Keratinocyte (primary cell): Measurements from ENCODE around the gene LPA. TPM values are rescaled to one million over a fixed set of nuclear protein-coding genes. Genes with fewer than 3 reads are reported as not detected.

ENCODE experiments used
- DNase-seq: peaks from one replicate; pipeline ENCODE4 v3.0.0-alpha.2; 2011; ENCODE audit warnings: low read depth, missing footprints, low spot score
- FAIRE-seq: peaks from 2 replicates; lab custom pipeline; 2011; peaks lifted over from hg19 to GRCh38; lab: Jason Lieb, UNC
- H2AFZ ChIP-seq: 2 replicates; pipeline ENCODE4 v1.6.0; 2012; ENCODE audit warnings: low read length, control low read depth, inconsistent platforms; ENCODE audit not compliant: control insufficient read depth
- H3K27ac ChIP-seq: 2 replicates; pipeline ENCODE4 v1.5.1; 2011; ENCODE audit warnings: low read length; ENCODE audit not compliant: control insufficient read depth, insufficient read depth
- H3K27me3 ChIP-seq: 3 replicates; pipeline ENCODE4 v1.6.0; 2011; ENCODE audit warnings: low read length; ENCODE audit not compliant: control insufficient read depth, insufficient read depth; ENCODE audit errors: extremely low read depth
- H3K36me3 ChIP-seq, 2 experiments: 2 replicates in 1 of 2; 3 replicates in 1 of 2; pipeline ENCODE4 v1.5.1; 2011; ENCODE audit warnings: low read length in 2 of 2, mild to moderate bottlenecking in 1 of 2; ENCODE audit not compliant: control insufficient read depth in 2 of 2, insufficient read depth in 2 of 2; ENCODE audit errors: extremely low read depth in 1 of 2
- H3K4me1 ChIP-seq: 3 replicates; pipeline ENCODE4 v1.5.1; 2011; ENCODE audit warnings: low read length; ENCODE audit not compliant: control insufficient read depth, insufficient read depth; ENCODE audit errors: extremely low read depth
- H3K4me2 ChIP-seq: 3 replicates; pipeline ENCODE4 v1.6.0; 2011; ENCODE audit warnings: low read depth, low read length; ENCODE audit not compliant: control insufficient read depth, insufficient read depth; ENCODE audit errors: extremely low read depth
- H3K4me3 ChIP-seq, 3 experiments: fragments of 200-600 bp in 1 of 3; sonication (generic) in 1 of 3; 2 replicates in 2 of 3; 3 replicates in 1 of 3; pipeline ENCODE4 v1.5.1; 2011 to 2016; ENCODE audit warnings: low read length in 3 of 3, mild to moderate bottlenecking in 3 of 3, control low read depth in 2 of 3, inconsistent platforms in 1 of 3, low read depth in 1 of 3, mixed read lengths in 1 of 3, mixed run types in 1 of 3, moderate library complexity in 1 of 3; ENCODE audit not compliant: control insufficient read depth in 2 of 3, insufficient read depth in 2 of 3; ENCODE audit errors: extremely low read depth in 1 of 3
- H3K79me2 ChIP-seq: 2 replicates; pipeline ENCODE4 v1.6.0; 2012; ENCODE audit warnings: low read length; ENCODE audit not compliant: control insufficient read depth, insufficient read depth
- H3K9ac ChIP-seq: 3 replicates; pipeline ENCODE4 v1.6.0; 2011; ENCODE audit warnings: low read length; ENCODE audit not compliant: control insufficient read depth, insufficient read depth; ENCODE audit errors: extremely low read depth
- H3K9me1 ChIP-seq: 3 replicates; pipeline ENCODE4 v1.6.0; 2011; ENCODE audit warnings: low read length; ENCODE audit not compliant: control insufficient read depth, insufficient read depth; ENCODE audit errors: extremely low read depth
- H3K9me3 ChIP-seq: 2 replicates; pipeline ENCODE4 v1.5.1; 2012; ENCODE audit warnings: low read depth, low read length; ENCODE audit not compliant: control insufficient read depth
- H4K20me1 ChIP-seq: 3 replicates; pipeline ENCODE4 v1.6.0; 2011; ENCODE audit warnings: low read length; ENCODE audit not compliant: control insufficient read depth, insufficient read depth; ENCODE audit errors: extremely low read depth
- EZH2 ChIP-seq: IDR thresholded peaks from one replicate; pipeline ENCODE4 v1.6.1; 2012; ENCODE audit warnings: inconsistent platforms, mild to moderate bottlenecking, low read length, moderate library complexity
- dilution Hi-C: fragments of 300-500 bp; cut with MboI; formaldehyde crosslinking; loops from one replicate; pipeline ENCODE4 v1.7.0; 2020; ENCODE audit warnings: low sequenced_read_pairs; ENCODE audit not compliant: extremely low pct_ligation_motif_present
- polyA plus RNA-seq, 5 experiments: library from polyadenylated mRNA; depleted of rRNA in 3 of 5; stranded (reverse) in 3 of 5; stranded (forward) in 1 of 5; unstranded in 1 of 5; fragments of >200 nt; gene quantifications; 1 replicate in 1 of 5; 2 replicates in 3 of 5; 3 replicates in 1 of 5; pipeline versions ENCODE4 v1.2.1 to v1.2.3, GENCODE V29; 2011 to 2012; ENCODE audit warnings: missing spikeins in 2 of 5, low read depth in 1 of 5, low replicate concordance in 1 of 5
- TF ChIP-seq, protein P1 (sequence below), 3 experiments: IDR thresholded peaks in 1 of 3; conservative IDR thresholded peaks in 1 of 3; optimal IDR thresholded peaks in 1 of 3; 2 replicates in 2 of 3; 3 replicates in 1 of 3; pipeline versions ENCODE3 to v1.5.1; 2011; ENCODE audit warnings: low read length in 3 of 3, mild to moderate bottlenecking in 3 of 3, moderate library complexity in 2 of 3, control low read depth in 1 of 3, inconsistent platforms in 1 of 3; ENCODE audit not compliant: insufficient read depth in 2 of 3; ENCODE audit errors: extremely low read depth in 1 of 3

LPA gene
- polyA plus RNA-seq, 1 donor (not counting 4 experiments of a cell fraction or from before 2014, with no cell fraction given) = not detected

DNA sequence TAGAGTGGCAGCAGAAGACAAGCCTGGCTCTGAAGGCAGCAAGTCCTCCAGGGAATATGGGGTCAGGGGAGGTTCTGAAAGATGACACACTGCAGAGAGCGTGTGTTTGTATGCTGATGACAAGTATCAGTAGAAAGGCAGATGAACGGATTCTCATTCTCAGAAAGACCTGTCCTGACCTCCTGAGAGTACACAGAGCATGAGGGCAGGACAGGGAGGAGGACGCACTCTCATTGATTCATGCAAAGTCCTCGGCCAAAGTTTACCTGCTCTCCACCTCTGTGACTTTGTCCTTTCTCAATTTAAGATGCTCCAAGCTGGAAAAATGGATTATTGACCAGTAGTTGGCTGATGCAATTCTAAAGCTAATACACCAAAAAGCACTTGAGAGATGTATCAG, 156.7 kb downstream of the LPA start:
- no peak for FAIRE-seq
- no peak overlapping the region for H3K9ac ChIP-seq

DNA sequence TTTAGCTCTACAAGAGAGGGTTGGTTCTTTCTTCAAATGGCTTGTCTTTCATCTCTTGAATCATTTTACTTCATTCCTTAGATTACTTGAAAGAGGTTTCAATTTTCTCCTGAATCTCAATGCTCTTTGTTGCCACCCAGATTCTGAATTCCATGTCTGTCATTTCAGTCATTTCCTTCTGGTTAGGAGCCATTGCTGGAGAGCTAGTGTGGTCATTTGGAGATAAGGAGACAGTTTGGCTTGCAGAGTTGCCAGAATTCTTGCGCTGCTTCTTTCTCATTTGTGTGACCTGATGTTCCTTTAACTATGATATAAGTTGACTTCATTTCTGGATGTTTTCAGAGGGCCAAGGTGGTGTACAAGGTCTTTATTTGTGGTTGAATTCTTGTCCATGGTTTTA, 158.1 kb downstream of the LPA start:
- no peak for TF ChIP-seq EZH2
- TF ChIP-seq, protein P1, sequence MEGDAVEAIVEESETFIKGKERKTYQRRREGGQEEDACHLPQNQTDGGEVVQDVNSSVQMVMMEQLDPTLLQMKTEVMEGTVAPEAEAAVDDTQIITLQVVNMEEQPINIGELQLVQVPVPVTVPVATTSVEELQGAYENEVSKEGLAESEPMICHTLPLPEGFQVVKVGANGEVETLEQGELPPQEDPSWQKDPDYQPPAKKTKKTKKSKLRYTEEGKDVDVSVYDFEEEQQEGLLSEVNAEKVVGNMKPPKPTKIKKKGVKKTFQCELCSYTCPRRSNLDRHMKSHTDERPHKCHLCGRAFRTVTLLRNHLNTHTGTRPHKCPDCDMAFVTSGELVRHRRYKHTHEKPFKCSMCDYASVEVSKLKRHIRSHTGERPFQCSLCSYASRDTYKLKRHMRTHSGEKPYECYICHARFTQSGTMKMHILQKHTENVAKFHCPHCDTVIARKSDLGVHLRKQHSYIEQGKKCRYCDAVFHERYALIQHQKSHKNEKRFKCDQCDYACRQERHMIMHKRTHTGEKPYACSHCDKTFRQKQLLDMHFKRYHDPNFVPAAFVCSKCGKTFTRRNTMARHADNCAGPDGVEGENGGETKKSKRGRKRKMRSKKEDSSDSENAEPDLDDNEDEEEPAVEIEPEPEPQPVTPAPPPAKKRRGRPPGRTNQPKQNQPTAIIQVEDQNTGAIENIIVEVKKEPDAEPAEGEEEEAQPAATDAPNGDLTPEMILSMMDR (optimal IDR thresholded peaks at IDR 0.05 in 1 of 3, IDR thresholded peaks at IDR 0.05 in 1 of 3, conservative IDR thresholded peaks at IDR 0.05 in 1 of 3; ENCODE audit: extremely low read depth in 1 of 3, insufficient read depth in 2 of 3, low read length in 3 of 3) = no peak

More for the DNA sequence above, 156.7 kb downstream of the LPA start:
- dilution Hi-C loops = no loop called here
- Histone ChIP-seq H3K79me2 (no peaks in the 10 kb centered on the region), H3K27me3 (no peaks in the 10 kb centered on the region), H3K4me3 (no peak overlapping the region), H3K4me1 (no peaks in the 10 kb centered on the region), H3K27ac (no peak overlapping the region), H3K9me1 (no peaks in the 10 kb centered on the region), H4K20me1 (no peaks in the 10 kb centered on the region), H2AFZ (no peak overlapping the region), H3K36me3 (no peaks in the 10 kb centered on the region), H3K4me2 (no peak overlapping the region), H3K9me3 (no peaks in the 10 kb centered on the region)
- no peak for DNase-seq
- no peak for TF ChIP-seq EZH2
- TF ChIP-seq, protein P1 (optimal IDR thresholded peaks at IDR 0.05 in 1 of 3, IDR thresholded peaks at IDR 0.05 in 1 of 3, conservative IDR thresholded peaks at IDR 0.05 in 1 of 3; ENCODE audit: extremely low read depth in 1 of 3, insufficient read depth in 2 of 3, low read length in 3 of 3) = no peak

More for the DNA sequence above, 158.1 kb downstream of the LPA start:
- Histone ChIP-seq H3K27me3 (no peaks in the 10 kb centered on the region), H3K9ac (no peak overlapping the region), H2AFZ (no peak overlapping the region), H3K9me3 (no peaks in the 10 kb centered on the region), H3K27ac (no peak overlapping the region), H4K20me1 (no peaks in the 10 kb centered on the region), H3K79me2 (no peaks in the 10 kb centered on the region), H3K4me3 (no peak overlapping the region), H3K4me1 (no peaks in the 10 kb centered on the region), H3K36me3 (no peaks in the 10 kb centered on the region), H3K9me1 (no peaks in the 10 kb centered on the region), H3K4me2 (no peak overlapping the region)
- FAIRE-seq (no peak), DNase-seq (no peak)
- dilution Hi-C loops = no loop called here
